ENCODE data around the gene CPXM2.
A peak's percentile ranks its signal among the peaks of the same experiment; 100 is the strongest.

Gene CPXM2

GRCh38 chr10:123891144-123892071 is at the start of gene CPXM2:
Gene CPXM2, minus strand, starts transcription at chr10:123891807. Its CDS starts 148 bp downstream, at chr10:123891659.
- DNase-seq (ENCODE audit: low read depth): peak; percentile 25

- DNase-seq (ENCODE audit: low read depth): no peak
Observed at GRCh38 chr10:123939591-123939990, 48.0 kb upstream of the CPXM2 start.

GRCh38 chr10:123938890-123939289 is 47.3 kb upstream of the CPXM2 start:
- DNase-seq (ENCODE audit: low read depth): no peak

- DNase-seq (ENCODE audit: low read depth): no peak
Observed at GRCh38 chr10:123936426-123936825, 44.8 kb upstream of the CPXM2 start.

- no peak for DNase-seq (ENCODE audit: low read depth)
Observed at GRCh38 chr10:123935680-123936079, 44.1 kb upstream of the CPXM2 start.

GRCh38 chr10:123934846-123935245 is 43.2 kb upstream of the CPXM2 start:
- DNase-seq (ENCODE audit: low read depth): no peak

- peak; percentile 82 for DNase-seq (ENCODE audit: low read depth)
Observed at GRCh38 chr10:123930340-123931001, 38.9 kb upstream of the CPXM2 start.

GRCh38 chr10:123929791-123930190 is 38.2 kb upstream of the CPXM2 start:
- DNase-seq (ENCODE audit: low read depth): no peak

GRCh38 chr10:123928427-123928826 is 36.8 kb upstream of the CPXM2 start:
- no peak for DNase-seq (ENCODE audit: low read depth)

- DNase-seq (ENCODE audit: low read depth): peak; percentile 45
Observed at GRCh38 chr10:123926401-123927264, 35.0 kb upstream of the CPXM2 start.

- no peak for DNase-seq (ENCODE audit: low read depth)
Observed at GRCh38 chr10:123922126-123922525, 30.5 kb upstream of the CPXM2 start.

GRCh38 chr10:123916775-123917174 is 25.2 kb upstream of the CPXM2 start:
- DNase-seq (ENCODE audit: low read depth): no peak

GRCh38 chr10:123913688-123914268 is 22.2 kb upstream of the CPXM2 start:
- peak; percentile 58 for DNase-seq (ENCODE audit: low read depth)

- no peak for DNase-seq (ENCODE audit: low read depth)
Observed at GRCh38 chr10:123912871-123913270, 21.3 kb upstream of the CPXM2 start.

GRCh38 chr10:123912466-123912865 is 20.9 kb upstream of the CPXM2 start:
- no peak for DNase-seq (ENCODE audit: low read depth)

GRCh38 chr10:123911866-123912265 is 20.3 kb upstream of the CPXM2 start:
- DNase-seq (ENCODE audit: low read depth): no peak

GRCh38 chr10:123909866-123910265 is 18.3 kb upstream of the CPXM2 start:
- DNase-seq (ENCODE audit: low read depth): no peak

- DNase-seq (ENCODE audit: low read depth): no peak
Observed at GRCh38 chr10:123909426-123909825, 17.8 kb upstream of the CPXM2 start.

- DNase-seq (ENCODE audit: low read depth): no peak
Observed at GRCh38 chr10:123908379-123908778, 16.8 kb upstream of the CPXM2 start.

- DNase-seq (ENCODE audit: low read depth): no peak
Observed at GRCh38 chr10:123906884-123907652, 15.5 kb upstream of the CPXM2 start.

GRCh38 chr10:123906296-123906695 is 14.7 kb upstream of the CPXM2 start:
- no peak for DNase-seq (ENCODE audit: low read depth)
